Neutrophil (primary cell): ENCODE data around the gene ECM2.

ENCODE experiments used
- H3K27ac ChIP-seq: fragments of 200-600 bp; sonication (generic); 2 replicates; pipeline ENCODE4 v1.5.1; 2016; ENCODE audit warnings: mild to moderate bottlenecking, moderate library complexity
- H3K27me3 ChIP-seq: fragments of 200-600 bp; sonication (generic); 2 replicates; pipeline ENCODE4 v1.6.0; 2016; ENCODE audit warnings: mild to moderate bottlenecking
- H3K36me3 ChIP-seq: fragments of 200-600 bp; sonication (generic); 2 replicates; pipeline ENCODE4 v1.5.1; 2017
- H3K4me1 ChIP-seq, 2 experiments: fragments of 200-600 bp in 1 of 2; sonication (generic) in 1 of 2; 1 replicate in 1 of 2; 2 replicates in 1 of 2; pipeline versions ENCODE4 v1.5.1 to v1.6.1; 2013 to 2016; ENCODE audit warnings: low read depth in 1 of 2, low read length in 1 of 2, mild to moderate bottlenecking in 1 of 2, moderate library complexity in 1 of 2; ENCODE audit not compliant: control insufficient read depth in 1 of 2, insufficient read depth in 1 of 2
- H3K4me3 ChIP-seq, 2 experiments: fragments of 200-600 bp in 1 of 2; sonication (generic) in 1 of 2; 1 replicate in 1 of 2; 2 replicates in 1 of 2; pipeline ENCODE4 v1.5.1; 2013 to 2016; ENCODE audit warnings: low read depth in 1 of 2, low read length in 1 of 2, mild to moderate bottlenecking in 1 of 2, moderate library complexity in 1 of 2
- H3K9me3 ChIP-seq: fragments of 200-600 bp; sonication (generic); 2 replicates; pipeline ENCODE4 v1.5.1; 2016
- CTCF ChIP-seq: fragments of 200-600 bp; sonication (generic); IDR thresholded peaks from 2 replicates; pipeline ENCODE4 v1.5.1; 2016; ENCODE audit warnings: antibody characterized with exemption

Gene ECM2

DNA sequence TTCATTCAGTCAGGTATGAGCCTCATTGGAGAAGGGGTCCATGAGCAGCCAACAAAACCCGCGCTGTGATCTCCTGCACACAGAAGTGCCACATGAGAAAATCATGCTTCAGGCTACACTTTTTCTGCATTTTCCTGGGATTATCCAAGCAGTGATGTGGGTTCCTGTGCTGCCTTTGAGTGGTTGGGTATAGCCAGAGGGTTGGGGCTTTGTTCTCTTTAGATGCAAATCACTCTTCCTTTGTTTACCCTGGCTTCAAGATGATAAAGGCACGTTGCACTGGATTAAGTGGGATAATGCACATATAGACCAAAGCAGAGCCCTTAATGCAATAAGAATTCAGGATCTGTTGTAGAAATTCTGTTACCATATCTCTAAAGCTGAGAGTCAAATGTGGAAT, 18.7 kb downstream of the ECM2 start:
- H3K4me1 ChIP-seq = no peaks in the 10 kb centered on the region
- no peak overlapping the region for H3K4me3 ChIP-seq
- TF ChIP-seq CTCF = no peak
- no peak overlapping the region for H3K27ac ChIP-seq
- H3K9me3 ChIP-seq = no peaks in the 10 kb centered on the region
- H3K36me3 ChIP-seq = no peaks in the 10 kb centered on the region
- H3K27me3 ChIP-seq = no peaks in the 10 kb centered on the region

- no peaks in the 10 kb centered on the region for H3K36me3 ChIP-seq
- H3K4me1 ChIP-seq = no peaks in the 10 kb centered on the region
- H3K27me3 ChIP-seq = no peaks in the 10 kb centered on the region
- no peak overlapping the region for H3K27ac ChIP-seq
- no peaks in the 10 kb centered on the region for H3K9me3 ChIP-seq
- no peak for TF ChIP-seq CTCF
- H3K4me3 ChIP-seq = no peak overlapping the region
Observed at GRCh38 chr9:92516521-92516920, 19.3 kb downstream of the ECM2 start.

DNA sequence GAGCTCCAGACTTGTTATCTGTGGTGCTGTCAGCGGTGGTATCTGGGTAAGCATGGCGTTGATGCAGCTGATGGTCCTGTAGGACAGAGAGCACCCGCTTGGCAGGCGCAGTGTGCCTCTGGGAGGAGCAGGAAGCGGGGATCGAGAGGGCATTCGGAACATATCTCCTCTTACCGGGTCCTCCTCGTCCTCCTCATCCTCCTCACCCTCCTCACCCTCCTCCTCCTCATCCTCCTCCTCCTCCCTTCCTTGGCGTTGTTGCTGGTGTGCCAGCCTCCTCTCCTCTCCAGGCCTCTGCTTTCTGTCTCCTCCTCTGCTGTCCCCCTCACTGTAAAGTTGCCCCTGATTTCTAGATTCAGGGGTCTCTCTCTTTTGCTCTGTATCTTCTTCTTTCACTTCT, 21.2 kb downstream of the ECM2 start:
- Histone ChIP-seq H3K9me3 (no peaks in the 10 kb centered on the region), H3K4me1 (no peaks in the 10 kb centered on the region), H3K4me3 (no peak overlapping the region), H3K36me3 (no peaks in the 10 kb centered on the region), H3K27me3 (no peaks in the 10 kb centered on the region), H3K27ac (no peak overlapping the region)
- no peak for TF ChIP-seq CTCF

DNA sequence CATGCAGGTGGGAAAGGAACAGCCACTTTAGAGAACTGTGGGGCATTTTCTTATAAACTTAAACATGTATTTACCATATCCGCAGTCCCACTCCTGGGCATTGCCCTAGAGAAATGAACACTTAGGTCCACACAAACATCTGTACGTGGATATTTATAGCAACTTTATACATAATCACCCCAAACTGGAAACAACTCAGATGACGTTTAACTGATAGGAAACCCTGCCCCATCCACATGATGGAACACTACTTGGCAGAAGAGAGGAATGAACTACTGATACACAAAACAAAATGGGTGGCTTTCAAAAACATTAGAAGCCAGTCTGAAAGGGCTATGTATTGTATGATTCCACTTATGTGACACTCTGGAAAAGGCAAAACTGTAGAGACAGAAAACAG, 22.4 kb downstream of the ECM2 start:
- Histone ChIP-seq H3K27ac (no peak overlapping the region), H3K27me3 (no peaks in the 10 kb centered on the region), H3K4me3 (no peak overlapping the region), H3K4me1 (no peaks in the 10 kb centered on the region), H3K9me3 (no peaks in the 10 kb centered on the region), H3K36me3 (no peaks in the 10 kb centered on the region)
- no peak for TF ChIP-seq CTCF

DNA sequence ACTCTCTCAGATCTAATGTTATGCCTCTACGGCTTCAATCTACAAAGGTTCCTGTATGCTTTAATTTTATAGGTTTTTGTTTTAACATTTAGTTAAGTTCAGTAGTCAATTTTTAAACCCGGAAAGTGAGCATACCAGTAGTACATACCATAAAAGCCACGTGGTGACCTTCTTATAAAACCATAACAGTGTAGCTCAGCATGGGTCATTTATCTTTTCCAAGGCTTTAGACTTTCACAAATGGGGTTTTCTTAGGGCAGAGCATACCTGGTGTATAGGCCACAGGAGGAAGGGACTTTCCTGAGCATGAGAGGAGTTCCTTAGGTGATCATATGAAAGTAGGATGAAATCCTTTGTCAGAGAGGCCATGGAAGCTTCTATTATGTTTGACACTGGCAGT, 23.2 kb downstream of the ECM2 start:
- H3K4me1 ChIP-seq = peaks cover 0 to 1% of the 10 kb centered on the region in 2 experiments
- TF ChIP-seq CTCF = no peak
- H3K9me3 ChIP-seq = no peaks in the 10 kb centered on the region
- no peaks in the 10 kb centered on the region for H3K27me3 ChIP-seq
- no peak overlapping the region for H3K4me3 ChIP-seq
- H3K27ac ChIP-seq = no peak overlapping the region
- no peaks in the 10 kb centered on the region for H3K36me3 ChIP-seq

GRCh38 chr9:92510747-92511146, 25.0 kb downstream of the ECM2 start:
- H3K27ac ChIP-seq = no peak overlapping the region
- no peaks in the 10 kb centered on the region for H3K36me3 ChIP-seq
- no peak overlapping the region for H3K4me3 ChIP-seq
- no peaks in the 10 kb centered on the region for H3K27me3 ChIP-seq
- no peaks in the 10 kb centered on the region for H3K9me3 ChIP-seq
- H3K4me1 ChIP-seq = peaks cover 8 to 9% of the 10 kb centered on the region in 2 experiments
- TF ChIP-seq CTCF = no peak
